ENCODE results near the gene PPP1R1B. TPM values are rescaled to one million over a fixed set of nuclear protein-coding genes. Genes with fewer than 3 reads are reported as not detected.

PPP1R1B gene
- total RNA-seq, 6 experiments from 2014 or later, result not detected

DNA sequence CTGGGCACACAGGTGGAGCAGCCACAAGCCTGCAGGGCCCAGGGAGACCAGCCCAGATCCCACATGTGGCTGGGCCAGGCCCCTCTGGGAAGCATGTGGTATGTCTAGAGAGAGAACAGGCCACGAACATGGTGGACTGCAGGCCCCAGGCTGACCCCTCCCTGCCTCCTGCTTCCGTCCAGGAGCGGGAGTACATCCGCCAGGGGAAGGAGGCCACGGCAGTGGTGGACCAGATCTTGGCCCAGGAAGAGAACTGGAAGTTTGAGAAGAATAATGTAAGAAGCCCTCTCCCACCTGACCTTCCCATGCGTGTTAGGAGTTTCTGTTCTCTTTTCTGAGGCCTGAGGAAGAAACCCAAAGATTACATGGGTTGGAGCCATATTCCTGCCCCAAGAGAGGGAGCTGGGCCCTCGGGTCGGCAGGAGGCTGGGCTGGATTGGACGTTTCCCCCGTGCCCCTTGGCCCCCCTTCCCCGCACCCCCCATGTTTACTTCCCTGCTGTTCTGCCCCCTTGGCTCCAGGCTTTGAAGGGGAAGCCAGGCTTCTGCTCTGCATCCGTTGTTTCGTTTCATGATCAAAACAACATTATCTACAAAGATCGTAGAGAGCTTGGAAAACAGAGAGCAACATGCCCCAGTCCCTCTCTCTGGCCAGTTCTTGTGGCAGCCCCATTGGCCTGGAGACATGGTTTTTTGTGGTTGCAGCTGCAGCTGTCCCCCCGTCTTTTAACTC is 32.7 kb downstream of the PPP1R1B start:
- Mint-ChIP-seq H3K27me3 (ENCODE audit: insufficient read depth) (no peaks in the 10 kb centered on the region; the same call in 1 of the 2 replicates), H3K36me3 (ENCODE audit: low read depth) (no peaks in the 10 kb centered on the region), H3K4me1 (ENCODE audit: low read depth) (peaks cover 7% of the 10 kb centered on the region), H3K27ac (no peak overlapping the region), H3K4me3 (no peak overlapping the region), H3K9me3 (no peaks in the 10 kb centered on the region)
- TF ChIP-seq, protein P1, sequence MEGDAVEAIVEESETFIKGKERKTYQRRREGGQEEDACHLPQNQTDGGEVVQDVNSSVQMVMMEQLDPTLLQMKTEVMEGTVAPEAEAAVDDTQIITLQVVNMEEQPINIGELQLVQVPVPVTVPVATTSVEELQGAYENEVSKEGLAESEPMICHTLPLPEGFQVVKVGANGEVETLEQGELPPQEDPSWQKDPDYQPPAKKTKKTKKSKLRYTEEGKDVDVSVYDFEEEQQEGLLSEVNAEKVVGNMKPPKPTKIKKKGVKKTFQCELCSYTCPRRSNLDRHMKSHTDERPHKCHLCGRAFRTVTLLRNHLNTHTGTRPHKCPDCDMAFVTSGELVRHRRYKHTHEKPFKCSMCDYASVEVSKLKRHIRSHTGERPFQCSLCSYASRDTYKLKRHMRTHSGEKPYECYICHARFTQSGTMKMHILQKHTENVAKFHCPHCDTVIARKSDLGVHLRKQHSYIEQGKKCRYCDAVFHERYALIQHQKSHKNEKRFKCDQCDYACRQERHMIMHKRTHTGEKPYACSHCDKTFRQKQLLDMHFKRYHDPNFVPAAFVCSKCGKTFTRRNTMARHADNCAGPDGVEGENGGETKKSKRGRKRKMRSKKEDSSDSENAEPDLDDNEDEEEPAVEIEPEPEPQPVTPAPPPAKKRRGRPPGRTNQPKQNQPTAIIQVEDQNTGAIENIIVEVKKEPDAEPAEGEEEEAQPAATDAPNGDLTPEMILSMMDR (IDR thresholded peaks at IDR 0.05), result no peak
- DNase-seq, result no peak

DNA sequence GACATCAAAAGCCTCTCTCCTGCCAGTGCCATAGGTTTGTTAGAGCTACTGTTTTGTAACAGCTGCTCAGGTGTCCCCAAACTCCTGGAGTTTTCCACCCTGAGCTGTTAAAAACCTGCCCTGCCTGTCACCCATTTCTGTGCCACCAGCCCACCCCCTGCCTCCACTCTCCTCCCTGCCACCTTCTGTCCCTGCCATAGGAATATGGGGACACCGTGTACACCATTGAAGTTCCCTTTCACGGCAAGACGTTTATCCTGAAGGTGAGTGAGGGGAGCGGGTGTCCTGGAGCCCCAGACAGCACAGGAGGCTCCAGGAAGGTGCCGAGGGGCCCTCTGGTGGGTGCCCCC is 33.2 kb downstream of the PPP1R1B start:
- H3K27ac Mint-ChIP-seq, result no peak overlapping the region
- H3K4me1 Mint-ChIP-seq (ENCODE audit: low read depth), result peaks cover 7% of the 10 kb centered on the region
- no peak for DNase-seq
- H3K9me3 Mint-ChIP-seq, result no peaks in the 10 kb centered on the region
- TF ChIP-seq, protein P1 (IDR thresholded peaks at IDR 0.05), result no peak
- H3K4me3 Mint-ChIP-seq, result no peak overlapping the region
- peaks cover 3% of the 10 kb centered on the region; the same call in 1 of the 2 replicates for H3K27me3 Mint-ChIP-seq (ENCODE audit: insufficient read depth)
- no peaks in the 10 kb centered on the region for H3K36me3 Mint-ChIP-seq (ENCODE audit: low read depth)

DNA sequence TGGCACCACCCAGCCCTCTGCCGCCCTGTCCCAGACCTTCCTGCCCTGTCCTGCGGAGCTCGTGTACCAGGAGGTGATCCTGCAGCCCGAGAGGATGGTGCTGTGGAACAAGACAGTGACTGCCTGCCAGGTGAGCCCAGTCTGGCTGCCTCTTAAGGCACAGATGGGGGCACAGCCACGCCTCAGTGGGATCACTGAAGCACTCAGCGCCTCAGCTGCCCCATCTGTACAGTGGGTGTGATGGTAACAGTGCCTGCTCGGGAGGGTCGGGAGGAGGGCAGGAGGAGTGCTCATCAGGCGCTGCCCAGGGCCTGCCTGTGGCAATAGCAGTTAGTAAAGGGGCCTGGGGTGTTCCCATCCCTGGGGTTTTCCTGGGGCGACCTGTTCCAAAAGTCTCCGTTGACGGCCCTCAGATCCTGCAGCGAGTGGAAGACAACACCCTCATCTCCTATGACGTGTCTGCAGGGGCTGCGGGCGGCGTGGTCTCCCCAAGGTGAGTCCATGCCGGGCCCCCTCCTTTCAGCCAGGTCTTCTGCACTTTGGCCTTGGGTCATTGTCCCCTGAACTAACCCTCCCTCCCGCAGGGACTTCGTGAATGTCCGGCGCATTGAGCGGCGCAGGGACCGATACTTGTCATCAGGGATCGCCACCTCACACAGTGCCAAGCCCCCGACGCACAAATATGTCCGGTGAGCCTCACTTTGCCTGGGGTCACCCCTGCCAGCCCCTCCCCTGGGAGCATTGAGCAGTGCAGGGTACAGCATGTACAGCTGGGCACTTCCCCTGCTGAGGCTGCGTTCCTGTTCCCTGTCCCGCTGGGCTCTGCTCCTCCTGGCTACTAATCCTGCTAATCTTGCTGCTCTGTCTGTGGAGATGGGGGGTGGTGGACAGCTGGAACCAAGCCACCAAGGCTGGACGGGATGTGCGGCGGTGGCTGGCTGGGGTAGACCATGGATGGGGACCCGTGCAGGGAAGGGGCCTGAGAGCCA is 33.9 kb downstream of the PPP1R1B start:
- Mint-ChIP-seq H3K9me3 (no peaks in the 10 kb centered on the region), H3K4me1 (ENCODE audit: low read depth) (peaks cover 7% of the 10 kb centered on the region), H3K4me3 (no peak overlapping the region), H3K36me3 (ENCODE audit: low read depth) (no peaks in the 10 kb centered on the region), H3K27ac (no peak overlapping the region), H3K27me3 (ENCODE audit: insufficient read depth) (peaks cover 7% of the 10 kb centered on the region)
- TF ChIP-seq, protein P1 (IDR thresholded peaks at IDR 0.05), result no peak
- DNase-seq, result no peak

DNA sequence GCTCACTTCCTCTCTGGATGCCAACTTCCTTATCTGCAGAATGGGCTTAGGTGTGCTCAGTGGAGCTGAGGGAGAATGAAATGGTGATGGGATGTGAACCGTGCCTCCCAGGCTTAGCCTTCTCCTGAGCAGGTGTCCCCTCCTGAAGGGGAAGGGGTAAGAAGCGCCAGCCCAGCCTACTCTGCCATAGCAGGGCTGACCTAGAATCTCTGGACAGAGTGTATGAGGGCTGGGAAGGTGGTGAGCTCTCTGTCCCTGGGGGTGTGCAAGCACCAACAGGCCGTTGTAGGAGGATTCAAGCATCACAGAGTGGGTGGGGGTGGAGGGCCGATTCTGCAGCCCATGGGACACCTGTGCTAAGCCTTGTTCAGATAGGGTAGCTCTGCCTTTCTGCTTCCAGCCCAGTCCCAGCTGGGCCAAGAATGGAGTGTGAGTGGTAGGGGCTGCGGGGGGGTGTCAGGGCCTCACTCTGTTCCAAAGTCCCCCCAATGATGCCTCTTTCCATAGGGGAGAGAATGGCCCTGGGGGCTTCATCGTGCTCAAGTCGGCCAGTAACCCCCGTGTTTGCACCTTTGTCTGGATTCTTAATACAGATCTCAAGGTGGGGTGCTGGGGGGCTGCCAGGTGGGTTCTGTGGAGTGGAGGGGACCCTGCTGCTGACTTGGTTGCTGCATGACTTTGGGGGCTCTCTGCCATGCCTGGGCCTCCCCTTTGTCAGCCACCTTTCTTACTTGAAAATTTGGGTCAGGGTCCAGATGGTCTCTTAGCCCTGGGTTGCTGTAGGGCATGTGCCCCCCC is 35.2 kb downstream of the PPP1R1B start:
- H3K27ac Mint-ChIP-seq, result no peak overlapping the region
- H3K4me3 Mint-ChIP-seq, result no peak overlapping the region
- H3K9me3 Mint-ChIP-seq, result no peaks in the 10 kb centered on the region
- H3K4me1 Mint-ChIP-seq (ENCODE audit: low read depth), result peaks cover 11% of the 10 kb centered on the region
- no peaks in the 10 kb centered on the region for H3K36me3 Mint-ChIP-seq (ENCODE audit: low read depth)
- peaks cover 17% of the 10 kb centered on the region for H3K27me3 Mint-ChIP-seq (ENCODE audit: insufficient read depth)
- no peak for DNase-seq
- TF ChIP-seq, protein P1 (IDR thresholded peaks at IDR 0.05), result no peak

Measured in HFFc6 (cell line).